Glomerular visceral epithelial cell (primary cell): Measurements from ENCODE around the gene CDH22.

Experiments
- DNase-seq: peaks from one replicate; pipeline ENCODE4 v3.0.0-alpha.2; 2016; ENCODE audit errors: extremely low spot score

The CDH22 gene

GRCh38 chr20:46308258-46309157 lies at the start of gene CDH22:
TSS of gene CDH22 (minus strand) at chr20:46308498. CDS start at chr20:46251294, 57,204 bp downstream.
- peak; percentile 35 for DNase-seq

DNA sequence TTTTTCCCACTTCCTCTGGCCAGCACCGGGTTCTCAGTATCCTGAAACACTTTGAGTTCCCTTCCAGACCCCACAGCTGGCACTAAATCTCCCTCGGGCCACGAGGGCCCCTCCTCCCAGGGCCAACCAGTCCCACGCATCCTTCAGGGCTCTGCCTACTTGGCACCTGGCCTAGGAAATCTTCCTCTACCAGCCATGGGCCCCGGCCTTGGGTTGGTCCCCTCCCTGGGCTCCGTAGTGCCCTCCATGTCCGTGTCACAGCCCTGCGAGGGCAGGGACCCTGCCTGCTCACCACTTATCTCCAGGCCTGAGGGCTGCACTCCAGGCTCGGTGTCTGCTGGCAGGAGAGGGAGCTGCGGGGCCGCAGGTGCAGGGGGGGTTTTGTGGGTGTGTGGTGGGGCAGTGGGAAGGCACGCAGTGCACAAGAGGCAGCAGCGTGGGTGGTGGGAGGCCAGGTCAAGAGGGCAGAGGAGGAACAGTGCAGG lies 48.8 kb upstream of the CDH22 start:
- DNase-seq, result no peak

GRCh38 chr20:46356195-46357029 lies 48.1 kb upstream of the CDH22 start:
- no peak for DNase-seq

- DNase-seq, result no peak
Measured at GRCh38 chr20:46355778-46356177, 47.5 kb upstream of the CDH22 start.

DNA sequence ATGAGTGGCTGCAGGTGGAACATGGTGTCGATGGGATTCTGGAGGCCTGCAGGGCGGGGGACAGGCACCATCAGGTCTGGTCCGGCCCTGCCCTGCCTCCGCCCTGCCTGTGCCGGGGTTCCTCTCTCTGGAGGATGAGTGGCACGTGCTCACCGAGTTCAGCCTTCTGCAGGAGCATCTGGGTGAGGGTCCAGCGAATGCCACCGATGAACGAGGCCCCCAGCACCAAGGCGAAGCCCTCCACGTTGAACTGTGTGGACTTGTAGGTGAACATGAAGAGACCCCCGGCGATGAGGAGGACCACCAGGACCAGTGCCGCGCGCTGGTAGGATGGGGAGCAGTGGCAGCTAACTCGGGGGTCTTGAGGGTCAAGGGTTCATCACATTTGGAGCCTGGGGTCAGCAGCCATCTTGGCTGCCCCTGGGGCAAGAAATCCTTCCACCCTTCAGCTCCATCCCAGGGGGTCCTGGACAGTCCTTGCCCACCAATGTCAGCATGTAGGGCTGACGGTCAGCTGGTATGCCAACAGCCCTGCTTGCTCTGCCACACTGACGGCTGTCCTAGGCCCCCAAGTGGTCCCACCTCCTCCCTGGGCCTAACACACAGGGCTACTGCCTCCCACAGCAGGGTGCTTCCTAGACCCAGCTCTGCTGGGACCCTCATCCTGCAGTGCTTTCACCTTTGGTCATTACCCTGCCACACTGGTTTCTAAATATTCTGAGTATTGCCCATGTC lies 46.8 kb upstream of the CDH22 start:
- no peak for DNase-seq

- DNase-seq, result no peak
Measured at GRCh38 chr20:46354207-46354555, 45.9 kb upstream of the CDH22 start.

GRCh38 chr20:46353500-46354206 lies 45.4 kb upstream of the CDH22 start:
- DNase-seq, result no peak

DNA sequence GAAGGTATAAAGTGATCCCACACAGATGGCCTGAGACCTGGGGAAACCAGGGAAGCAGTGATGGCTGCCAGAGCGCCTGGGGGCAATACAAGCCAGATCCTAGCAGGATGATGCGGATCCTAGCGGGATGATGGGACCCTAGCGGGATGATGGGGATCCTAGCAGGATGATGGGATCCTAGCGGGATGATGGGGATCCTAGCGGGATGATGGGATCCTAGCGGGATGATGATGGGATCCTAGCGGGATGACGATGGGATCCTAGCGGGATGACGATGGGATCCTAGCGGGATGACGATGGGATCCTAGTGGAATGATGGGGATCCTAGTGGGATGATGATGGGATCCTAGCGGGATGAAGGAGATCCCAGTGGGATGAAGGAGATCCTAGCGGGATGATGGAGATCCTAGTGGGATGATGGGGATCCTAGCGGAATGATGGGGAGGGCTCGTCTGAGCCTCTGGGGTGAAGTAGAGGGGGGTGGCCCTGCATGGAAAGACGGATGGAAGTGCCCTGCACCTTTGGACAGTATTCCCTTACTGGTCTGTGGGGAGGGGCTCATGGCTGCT lies 44.2 kb upstream of the CDH22 start:
- DNase-seq, result no peak

DNA sequence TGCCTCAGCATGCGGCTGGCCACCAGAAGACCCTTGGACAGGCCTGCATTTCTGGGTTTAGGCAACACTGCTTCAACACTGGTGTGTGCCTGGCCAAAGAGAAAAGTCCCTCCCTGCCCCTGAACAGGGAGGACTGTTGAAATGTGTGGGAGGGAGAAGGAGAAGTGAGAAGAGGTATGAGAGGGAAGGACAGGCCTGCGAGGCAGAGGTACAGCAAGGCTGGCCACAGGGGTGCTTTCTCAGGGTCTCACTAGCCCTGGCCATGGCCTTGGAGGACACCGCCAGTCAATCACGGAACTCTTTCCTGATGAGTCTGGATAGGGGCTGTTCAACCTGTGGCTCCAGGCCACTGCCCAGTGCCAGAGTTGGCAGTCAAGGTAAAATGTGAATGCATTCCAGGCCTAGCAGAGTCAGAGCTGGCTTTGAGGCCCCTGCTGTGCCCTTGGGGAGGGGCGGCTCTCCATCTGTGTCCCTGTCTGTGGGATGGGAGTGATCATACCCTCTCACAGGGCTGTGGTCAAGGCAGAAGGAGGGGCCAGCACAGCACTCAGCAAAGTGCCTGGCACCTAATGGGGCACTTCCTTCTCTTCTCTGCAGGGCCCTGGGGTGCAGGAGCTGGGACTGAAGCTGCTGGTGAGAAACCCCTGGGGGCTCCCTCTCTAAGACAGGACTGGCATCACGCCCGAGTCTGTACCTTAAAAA lies 43.2 kb upstream of the CDH22 start:
- DNase-seq, result peak; percentile 39

- no peak for DNase-seq
Measured at GRCh38 chr20:46350986-46351267, 42.6 kb upstream of the CDH22 start.

- DNase-seq, result peak; percentile 94
Measured at GRCh38 chr20:46350201-46350985, 42.1 kb upstream of the CDH22 start.

- DNase-seq, result no peak
Measured at GRCh38 chr20:46349742-46350056, 41.4 kb upstream of the CDH22 start.

DNA sequence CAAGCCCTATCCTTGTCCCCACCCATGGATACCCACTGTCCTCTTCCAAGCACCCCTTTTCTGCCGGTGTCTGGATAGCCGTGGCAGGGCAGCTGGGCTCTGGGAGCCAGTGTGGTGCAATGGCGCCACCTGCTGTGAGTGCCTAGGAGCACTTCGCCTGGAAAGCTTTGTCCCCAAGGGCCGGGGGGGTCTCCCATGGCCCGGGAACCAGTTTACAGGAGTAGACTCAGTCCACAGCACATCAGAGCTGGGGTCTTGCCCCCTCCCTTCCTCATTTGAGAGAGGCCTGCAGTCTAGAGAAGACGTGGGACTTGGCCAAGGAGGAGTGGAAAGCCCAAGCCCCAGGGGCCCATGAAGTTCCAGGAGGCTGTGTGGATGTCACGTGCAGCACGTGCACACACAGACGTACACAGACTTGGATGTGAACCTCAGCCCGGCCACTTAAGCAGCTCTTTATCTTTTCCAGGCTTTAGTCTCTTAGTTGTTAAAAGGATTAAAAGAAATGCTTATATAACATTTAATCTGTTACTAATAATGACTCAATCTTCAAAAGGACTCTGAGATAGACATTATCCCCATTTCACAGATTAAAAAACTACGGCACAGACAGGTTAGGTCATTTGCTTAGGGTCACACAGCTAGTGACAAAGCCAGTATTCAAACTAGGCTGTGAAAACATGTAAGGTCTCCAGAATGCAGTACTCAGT lies 40.9 kb upstream of the CDH22 start:
- DNase-seq, result peak; percentile 56

GRCh38 chr20:46347841-46348803 lies 39.8 kb upstream of the CDH22 start:
- DNase-seq, result no peak

DNA sequence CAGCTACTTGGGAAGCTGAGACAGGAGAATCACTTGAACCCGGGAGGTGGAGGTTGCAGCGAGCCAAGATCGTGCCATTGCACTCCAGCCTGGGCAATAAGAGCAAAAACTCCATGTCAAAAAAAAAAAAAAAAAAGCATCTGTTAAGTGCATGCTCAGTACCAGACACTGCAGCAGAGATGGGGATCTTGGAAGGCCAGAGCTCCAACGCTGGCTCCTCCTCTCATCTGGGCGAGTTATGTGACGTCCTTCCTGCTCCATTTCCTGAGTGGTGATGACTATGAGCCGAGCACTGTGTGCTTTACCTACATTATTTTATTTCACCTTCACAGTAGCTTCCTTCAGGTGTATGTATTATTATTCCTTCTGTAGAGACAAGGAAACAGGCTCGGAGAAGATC lies 38.5 kb upstream of the CDH22 start:
- DNase-seq, result no peak

GRCh38 chr20:46344488-46345162 lies 36.3 kb upstream of the CDH22 start:
- no peak for DNase-seq

DNA sequence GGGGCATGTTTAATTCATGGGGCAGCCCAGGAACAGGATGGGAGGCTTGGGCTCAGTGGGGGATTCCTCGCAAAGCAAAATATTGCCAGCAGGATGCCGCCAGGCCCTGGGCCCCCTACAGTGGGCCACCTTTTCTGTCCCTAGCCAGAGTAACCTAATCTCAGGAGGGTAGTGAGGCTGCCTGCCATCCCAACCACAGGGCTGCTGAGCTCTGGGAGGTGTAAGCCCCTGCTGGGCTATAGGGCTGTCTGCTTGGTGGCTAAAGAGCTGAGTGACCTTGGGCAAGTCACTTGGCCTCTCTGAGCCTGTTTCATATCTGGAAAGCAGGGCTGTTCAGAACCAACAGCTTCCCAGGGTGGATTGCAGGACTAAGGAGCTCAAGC lies 35.7 kb upstream of the CDH22 start:
- DNase-seq, result no peak
